Stimulated activated CD8-positive, alpha-beta memory T cell treated with anti-CD3 and anti-CD28 coated beads, Interleukin-7, amount 100 ng/mL, for 24 hours (primary cell): Measurements from ENCODE around the gene VPS35L.
"Not testable (repeated sequence)": the region's sequence is repeated elsewhere in the genome, so short reads cannot be mapped to it uniquely, and the experiment has no call there.

ENCODE experiments used
- DNase-seq: peaks from one replicate; pipeline ENCODE4 v3.0.0-alpha.2; 2020; ENCODE audit warnings: low read depth

The VPS35L gene

DNA sequence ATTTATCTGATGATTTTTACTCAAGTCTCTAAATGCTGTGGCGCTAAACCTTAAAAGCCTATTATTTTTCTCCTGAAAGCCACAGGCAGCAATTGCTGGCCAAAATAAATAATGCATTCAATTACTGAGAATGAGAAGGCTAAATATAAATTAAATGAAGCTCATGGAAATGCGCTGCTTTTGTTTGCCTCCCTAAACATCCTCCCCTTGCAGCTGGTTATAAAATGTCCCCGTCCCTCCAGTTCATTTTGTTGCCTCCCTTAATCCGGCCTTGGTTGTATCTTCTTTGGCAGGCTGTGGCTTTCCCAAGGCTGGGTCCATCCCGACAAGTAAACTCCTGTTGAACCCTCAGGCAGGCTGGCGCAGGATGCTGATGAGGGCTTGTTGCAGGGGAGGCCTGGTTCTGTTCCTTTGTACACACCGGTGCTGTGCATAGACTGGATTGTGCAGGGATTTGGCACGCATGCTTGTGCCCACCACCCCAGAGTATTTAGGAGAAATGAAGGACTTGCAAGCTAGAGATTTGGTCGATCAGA lies 99.8 kb downstream of the VPS35L start:
- DNase-seq = no peak

DNA sequence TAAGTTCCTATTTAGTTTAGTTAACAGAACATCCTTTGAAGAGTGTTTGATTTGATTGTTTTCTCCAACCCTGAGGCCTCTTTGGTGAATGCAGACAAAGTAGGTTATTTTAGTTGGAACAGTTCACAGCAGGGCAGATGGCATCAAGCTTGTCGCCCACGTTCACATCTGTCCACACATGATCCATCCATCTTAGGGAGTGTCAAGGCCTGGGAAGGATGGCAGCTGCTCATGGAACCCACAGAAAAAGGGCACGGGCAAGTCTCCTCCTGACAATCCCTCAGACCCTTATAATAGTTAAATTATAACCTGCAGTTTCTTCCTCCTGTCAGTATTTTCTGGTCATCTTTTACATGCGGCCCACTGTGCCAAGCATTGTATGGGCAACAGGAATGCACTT lies 102.3 kb downstream of the VPS35L start:
- no peak for DNase-seq

DNA sequence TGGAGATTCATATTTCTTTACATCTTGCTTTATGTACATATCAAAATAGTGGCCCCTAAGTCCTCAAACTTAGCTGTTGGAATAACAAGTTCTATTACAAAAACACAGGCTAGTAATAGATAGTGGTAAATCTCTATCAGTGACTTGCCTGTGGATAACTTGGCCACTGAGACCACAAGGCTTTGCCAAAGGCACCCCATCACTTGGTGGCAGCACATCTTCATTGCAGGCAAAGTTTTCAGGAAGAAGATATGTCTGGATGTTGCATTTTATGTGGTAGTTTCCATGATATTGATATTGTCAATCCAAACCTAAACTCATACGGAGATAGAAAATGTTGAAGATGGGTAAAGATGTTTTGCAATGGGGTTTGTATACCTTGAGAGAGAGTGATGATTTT lies 104.1 kb downstream of the VPS35L start:
- no peak for DNase-seq

DNA sequence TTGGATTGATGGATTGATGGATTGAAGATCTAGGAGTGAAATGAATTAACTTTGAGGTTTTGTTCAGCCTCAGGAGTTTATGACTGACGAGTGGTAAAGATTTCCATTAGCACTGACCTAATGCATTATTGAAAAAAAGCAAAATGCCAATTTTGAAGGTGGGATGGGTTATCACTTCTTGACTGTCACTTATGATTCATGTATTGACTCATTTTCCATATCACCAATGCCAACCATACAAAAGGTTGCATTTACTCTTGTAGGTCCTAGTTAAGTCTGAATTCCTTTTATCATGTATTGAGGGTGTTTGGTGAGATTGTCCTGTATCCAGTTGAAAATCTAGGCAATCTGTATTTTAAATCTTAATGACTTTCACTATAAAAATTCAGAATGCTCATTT lies 104.9 kb downstream of the VPS35L start:
- DNase-seq = no peak

DNA sequence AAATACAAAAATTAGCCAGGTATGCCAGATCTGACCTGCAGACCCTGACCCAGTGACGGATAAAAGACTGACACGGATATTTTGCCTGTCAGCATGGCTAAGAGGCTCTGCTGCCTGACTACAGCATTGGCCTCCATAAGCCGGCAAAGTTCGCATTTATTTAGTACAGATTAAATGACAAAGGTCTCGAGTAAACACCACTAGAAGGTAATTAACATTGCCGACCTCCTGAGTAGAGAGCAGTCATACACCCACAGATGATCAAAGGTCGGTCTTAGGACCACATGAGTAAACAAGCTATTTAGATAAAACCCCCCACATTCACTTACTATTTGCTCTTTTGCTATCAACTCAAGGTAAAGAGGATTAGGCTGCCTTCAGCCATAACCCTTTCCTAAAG lies 106.8 kb downstream of the VPS35L start:
- no peak for DNase-seq

DNA sequence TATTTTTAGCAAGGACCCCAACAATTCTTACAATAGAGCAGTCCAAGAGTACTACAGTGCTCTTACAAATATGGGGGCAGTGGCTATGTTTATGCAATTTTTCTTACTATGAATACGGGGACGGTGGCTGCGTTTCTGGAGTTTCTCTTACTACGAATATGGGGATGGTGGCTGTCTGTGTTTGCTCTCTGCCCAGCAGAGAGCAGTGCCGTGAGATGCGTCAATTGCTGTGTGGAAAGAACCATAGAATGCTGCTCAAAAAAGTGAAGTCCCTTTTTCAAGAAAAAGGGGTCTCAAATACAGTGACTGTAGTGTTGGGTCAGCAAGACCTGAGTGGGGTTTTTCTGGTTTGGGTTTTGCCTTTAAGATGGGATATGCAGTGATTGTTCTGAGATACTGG lies 108.7 kb downstream of the VPS35L start:
- no peak for DNase-seq

DNA sequence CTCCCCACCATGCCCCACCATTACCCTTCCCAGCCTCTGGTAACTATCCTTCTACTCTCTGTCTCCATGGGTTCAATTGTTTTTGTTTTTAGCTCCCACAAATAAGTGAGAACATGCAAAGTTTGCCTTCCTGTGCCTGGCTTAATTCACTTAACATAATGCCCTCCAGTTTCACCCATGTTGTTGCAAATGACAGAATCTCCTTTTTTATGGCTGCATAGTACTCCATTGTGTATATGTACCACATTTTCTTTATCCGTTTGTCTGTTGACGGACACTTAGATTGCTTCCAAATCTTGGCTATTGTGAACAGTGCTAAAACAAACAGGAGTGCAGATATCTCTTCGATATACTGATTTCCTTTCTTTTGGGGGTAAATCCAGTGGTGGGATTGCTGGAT lies 109.8 kb downstream of the VPS35L start:
- not testable (repeated sequence) for DNase-seq

DNA sequence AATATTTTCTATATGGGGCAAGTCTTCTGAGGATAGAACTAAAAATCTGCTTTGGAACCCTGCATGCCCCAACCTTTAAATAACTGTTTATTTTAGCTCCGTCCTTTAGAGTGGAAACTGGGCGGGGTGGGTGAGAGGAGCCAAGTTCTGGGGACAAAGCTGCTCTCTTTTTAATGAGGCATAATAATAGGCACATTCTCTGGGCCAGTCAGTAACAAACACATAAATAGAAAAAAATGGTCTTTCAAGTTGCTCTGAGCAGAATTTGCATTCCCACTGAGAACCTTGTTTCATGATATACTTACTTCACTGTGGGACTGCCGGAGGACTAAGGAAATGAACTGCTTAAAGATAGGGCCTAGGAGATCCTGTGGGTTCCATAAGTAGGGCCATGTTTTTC lies 111.0 kb downstream of the VPS35L start:
- no peak for DNase-seq

DNA sequence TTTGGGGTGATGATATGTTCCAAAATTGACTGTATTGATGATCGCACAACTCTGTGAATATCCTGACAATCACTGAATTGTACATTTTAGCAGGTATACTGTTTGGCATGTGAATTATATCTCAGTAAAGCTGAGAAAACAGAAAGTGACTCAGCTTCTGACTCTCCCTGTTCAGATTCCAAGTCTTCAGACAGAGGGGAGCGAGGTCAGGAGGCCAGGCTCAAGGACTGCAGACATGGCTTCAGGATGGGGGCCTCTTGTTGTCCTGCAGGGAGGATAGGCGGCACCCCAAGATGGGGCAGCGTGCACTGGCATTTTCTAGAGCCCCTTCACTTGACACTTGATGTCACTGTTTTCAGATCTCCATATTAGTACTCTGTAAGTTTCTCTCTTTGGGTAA lies 116.9 kb downstream of the VPS35L start:
- no peak for DNase-seq

DNA sequence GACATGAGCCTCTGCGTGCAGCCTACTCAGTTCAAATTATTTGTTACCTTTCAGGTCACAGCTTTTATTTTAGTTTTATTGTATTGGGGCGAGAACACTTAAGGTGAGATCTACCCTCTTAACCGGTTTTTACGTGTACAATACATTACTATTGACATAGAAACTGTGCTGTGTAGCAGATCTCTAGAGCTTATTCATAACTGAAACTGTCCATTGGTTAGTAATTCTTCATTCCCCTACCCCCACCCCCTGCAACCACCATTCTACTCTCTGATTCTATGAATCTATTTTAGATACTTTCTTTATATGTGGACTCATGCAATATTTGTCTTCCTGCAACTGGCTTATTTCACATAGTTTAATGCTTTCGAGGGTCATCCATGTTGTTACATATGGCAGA lies 119.0 kb downstream of the VPS35L start:
- no peak for DNase-seq

DNA sequence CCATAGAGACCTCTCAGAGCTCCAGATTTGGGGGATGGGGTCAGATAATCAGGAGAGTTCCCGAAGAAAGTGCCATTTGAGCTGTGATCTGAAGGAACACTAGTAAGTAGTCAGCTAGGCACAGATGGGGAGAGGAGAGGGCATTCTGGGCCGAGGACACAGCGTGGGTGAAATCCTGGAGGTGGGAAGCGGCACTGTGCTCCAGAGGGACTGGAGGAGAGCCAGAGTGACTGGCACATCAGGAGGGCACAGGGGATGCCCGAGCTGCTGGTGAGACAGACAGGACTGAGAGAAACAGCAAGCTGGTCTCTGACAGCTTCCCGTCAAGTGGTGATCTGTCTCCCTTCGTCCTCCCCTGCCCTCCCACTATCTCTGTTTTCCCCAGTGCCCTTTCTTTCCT lies 121.9 kb downstream of the VPS35L start:
- DNase-seq = no peak

DNA sequence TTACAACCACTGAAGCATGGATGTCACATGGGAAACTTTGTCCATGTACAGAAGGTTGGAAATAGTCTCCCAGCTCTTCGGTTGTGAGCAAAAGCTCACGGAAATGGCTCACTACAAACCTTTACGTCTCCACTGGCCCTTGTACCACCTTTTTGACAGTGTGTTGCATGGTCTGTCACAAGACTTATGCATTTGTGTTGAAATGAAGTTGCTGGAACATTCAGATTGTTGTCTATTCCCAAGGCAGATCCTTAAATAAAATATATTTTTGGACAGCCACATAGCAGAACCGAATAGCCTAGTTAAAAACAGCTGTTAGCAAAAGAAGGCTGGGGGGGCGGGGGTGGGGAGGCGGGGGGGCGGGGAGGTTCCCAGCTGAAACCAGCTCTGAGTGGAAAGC lies 123.3 kb downstream of the VPS35L start:
- DNase-seq = no peak

DNA sequence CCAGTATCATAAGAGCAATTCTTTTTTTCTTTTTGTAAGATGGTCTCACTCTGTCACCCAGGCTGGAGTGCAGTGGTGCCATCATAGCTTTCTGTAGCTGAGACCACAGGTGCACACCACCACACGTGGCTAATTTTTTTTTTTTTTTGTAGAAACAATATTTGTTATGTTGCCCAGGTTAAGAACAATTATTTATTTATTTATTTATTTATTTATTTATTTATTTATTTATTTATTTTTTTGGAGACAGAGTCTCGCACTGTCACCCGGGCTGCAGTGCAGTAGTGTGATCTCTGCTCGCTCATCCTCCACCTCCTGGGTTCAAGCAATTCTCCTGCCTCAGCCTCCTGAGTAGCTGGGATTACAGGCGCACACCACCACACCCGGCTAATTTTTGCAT lies 123.8 kb downstream of the VPS35L start:
- DNase-seq = not testable (repeated sequence)

DNA sequence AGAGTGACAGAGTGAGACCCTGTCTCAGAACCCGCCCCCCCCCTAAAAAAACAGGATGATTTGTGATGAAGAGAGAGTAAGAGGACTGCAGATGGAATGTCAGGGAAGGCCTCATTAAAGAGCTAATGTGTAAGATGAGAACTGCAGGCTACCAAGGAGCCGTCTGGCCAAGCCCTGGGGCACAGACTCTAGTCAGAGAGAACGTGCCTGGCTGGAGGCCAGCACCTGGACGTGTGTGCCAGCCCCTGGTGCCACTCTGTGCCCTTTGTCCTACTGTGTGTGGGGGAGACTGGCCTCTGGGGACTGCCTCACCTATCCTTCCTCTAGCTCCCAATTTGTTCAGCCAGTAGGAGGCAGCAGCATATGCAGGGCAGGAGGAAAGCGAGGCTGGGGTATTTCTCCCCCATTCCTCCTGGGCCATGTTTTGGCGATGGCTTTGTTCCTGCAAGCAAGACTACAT lies 125.4 kb downstream of the VPS35L start:
- no peak for DNase-seq

DNA sequence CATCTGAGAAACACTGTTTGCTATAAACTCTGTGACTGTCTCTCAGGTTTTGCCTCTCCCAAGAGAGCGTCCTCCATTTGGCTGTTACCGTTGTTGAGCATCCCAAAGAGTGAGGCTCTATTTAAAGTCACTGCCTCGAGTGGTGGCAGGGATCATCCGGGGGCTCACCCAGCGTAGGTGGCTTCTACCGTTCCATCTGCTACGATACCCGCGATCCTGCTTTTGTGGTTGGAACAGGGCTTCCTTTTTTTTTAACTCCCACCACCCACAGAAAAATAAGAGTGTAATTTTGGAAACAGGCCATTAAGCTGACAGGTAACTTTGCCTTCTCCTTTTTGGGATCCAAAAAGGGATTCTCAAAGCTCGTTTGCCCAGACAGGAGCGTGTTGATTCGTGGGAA lies 126.1 kb downstream of the VPS35L start:
- no peak for DNase-seq

DNA sequence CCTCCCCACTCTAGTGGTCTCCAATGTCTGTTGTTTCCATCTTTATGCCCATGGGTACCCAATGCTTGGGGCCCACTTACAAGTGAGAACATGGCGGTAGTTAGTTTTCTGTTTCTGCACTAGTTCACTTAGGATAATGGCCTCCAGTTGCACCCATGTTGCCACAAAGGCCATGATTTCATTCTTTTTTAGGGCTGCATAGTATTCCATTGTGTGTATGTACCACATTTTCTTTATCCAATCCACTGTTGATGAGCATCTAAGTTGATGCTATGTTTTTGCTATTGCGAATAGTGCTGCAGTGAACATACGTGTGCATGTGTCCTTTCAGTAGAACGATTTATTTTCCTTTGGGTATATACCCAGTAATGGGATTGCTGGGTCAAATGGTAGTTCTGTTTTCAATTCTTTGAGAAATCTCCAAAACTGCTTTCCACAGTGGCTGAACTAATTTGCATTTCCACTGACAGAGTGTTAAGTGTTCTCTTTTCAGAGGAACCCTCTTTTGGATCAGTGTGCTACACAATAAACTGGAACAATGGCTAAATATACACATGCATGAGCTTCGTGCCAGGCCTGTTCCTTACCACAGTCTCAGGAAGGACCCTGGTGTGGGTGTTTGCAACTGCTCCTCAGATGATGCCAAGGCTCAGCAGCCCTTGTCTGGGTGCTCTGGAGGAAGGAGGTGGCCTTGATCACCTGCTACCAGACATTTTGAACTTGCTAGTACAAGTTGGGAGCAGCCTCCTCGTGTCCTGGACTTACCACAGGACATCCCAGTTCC lies 128.1 kb downstream of the VPS35L start:
- DNase-seq = no peak

DNA sequence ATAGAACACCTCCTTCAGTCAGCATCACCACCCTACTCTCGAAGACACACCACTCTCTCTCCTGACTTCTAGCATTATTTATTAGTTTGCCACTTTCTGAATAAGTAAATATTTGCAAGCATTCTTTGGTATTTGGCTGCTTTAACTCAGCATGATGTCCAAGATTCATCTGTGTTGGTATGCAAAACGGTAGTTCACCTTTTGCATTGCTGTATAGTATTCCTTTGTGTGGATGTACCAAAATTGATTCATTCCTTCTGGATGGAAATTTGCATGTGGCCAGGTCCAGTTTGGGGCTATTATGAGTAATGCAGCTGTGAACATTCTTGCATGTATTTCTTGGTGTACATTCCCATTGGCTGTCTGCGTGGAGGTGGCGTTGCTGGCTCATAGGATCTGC lies 129.7 kb downstream of the VPS35L start:
- no peak for DNase-seq

DNA sequence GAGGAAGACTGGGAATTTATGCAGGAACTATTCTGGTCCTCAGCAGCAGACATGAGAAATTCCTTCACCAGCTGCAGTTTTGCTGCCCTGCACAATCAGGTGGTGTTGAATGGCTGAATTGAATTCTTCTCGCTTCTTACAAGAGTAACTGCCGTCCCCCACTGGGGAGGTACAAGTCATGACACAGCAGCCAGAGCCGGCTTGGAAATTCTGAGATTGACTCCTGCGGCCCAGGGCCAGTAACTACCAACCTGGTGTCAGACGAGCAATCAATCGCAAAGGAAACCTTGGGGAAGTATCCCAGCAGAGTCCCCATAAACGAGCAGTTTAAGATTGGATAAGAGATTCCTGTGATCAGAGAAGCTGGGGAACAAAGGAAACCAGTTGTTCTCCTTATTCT lies 131.8 kb downstream of the VPS35L start:
- DNase-seq = no peak

DNA sequence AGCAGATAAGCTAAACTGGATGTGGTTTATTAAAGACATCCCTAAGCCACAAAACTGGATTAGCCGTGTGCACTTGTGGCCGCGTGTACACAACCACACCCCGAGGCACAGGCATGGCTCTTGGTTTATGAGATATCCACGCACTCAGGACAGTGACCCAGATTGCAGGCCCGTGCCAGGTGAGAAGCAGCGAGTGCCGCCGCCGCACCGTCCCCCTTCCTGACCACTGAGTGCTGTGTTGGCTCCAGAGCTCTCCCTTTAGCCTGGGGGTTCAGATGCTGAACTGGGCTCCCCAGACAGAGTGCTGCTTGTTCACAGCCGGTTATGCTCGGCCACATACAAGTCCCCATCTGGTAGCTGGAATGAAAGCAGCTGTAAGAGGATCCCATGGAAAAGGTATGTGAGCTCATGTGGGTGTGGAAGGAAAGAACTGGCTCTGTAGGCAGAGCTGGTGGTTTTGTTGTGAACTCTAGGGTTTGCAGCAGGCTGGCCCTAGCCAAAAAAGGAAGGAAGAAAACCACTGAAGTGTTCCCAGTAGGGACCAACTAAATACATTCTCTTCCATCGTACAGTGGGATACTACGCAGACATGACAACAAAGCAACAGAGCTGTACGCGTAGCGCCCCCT lies 133.0 kb downstream of the VPS35L start:
- no peak for DNase-seq

DNA sequence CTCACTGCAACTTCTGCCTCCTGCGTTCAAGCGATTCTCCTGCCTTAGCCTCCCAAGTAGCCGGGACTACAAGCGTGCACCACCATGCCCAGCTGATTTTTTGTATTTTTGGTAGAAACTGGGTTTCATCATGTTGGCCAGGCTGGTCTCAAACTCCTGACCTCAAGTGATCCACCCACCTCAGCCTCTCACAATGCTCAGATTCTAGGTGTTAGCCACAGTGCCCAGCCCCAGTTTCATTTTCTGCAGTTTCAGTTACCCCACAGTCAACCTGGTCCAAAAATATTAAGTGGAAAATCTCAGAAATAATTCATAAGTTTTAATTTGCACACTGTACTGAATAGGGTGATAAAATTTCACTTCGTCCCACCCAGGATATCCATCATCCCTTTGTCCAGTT lies 133.8 kb downstream of the VPS35L start:
- DNase-seq = no peak

DNA sequence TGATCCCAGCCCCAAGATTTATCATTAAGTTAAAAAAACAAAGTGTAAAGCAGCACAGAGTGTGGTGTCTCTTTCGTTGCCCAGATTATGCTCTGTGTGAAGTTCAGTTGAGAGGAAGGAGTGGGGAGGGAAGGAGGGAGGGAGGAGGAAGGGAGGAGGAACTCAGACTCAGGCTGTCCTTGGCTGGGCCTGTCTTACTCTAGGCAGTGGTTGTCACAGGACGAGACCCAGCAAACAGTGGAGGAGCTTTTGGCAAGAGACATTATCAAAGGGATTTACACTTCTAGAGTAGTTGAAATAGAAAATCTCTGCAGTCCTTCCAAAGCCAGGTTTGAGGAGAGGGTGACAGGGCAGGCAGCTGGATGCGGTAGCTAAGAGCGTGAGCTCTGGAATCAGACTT lies 134.7 kb downstream of the VPS35L start:
- DNase-seq = no peak

DNA sequence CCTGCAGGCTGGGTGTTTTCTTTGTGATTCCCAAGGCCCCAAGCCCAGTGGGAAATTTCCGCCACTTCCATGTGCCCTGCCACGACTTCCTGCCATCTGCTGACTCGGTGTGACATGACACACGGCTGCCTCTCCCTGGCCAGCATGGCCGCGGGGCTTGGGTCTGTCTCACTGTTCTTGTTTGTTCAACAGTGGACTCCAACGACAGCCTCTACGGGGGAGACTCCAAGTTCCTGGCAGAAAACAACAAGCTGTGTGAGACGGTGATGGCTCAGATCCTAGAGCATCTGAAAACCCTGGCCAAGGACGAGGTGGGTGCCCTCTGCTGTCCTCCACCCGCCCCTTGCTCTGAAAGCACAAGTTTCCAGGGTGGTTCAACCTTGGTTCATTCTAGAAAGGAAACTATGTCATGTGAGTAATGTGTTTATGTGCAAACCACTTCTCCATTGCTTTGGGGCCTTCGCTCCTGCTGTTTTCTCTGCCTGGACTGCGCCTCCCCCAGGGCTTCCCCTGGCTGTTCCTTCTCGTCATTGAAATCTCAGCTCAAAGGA lies 135.7 kb downstream of the VPS35L start:
- no peak for DNase-seq

DNA sequence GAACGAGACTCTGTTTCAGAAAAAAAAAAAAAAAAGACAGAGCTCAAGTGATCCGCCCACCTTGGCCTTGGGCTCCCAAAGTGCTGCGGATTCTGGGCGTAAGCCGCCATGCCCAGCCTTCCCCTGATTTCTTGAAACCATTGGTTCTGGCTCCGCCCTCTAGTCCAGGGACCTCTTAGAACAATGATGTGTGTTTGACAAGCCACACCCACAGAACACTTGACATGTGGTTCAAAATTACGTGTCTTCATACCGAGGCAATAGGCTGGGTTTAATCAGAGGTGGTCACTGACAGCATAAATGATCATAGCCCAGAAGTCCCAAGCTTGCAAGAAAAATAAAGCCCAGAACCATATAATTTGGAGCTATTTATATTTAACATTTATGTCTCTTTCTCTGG lies 139.5 kb downstream of the VPS35L start:
- no peak for DNase-seq
